Coronary artery (tissue), 2 donors: ENCODE data around the gene SVOPL.

Experiments used
- DNase-seq: peaks from one replicate; pipeline ENCODE4 v3.0.0-alpha.2; 2017; ENCODE audit warnings: low spot score
- H3K27ac ChIP-seq, 2 donors: fragments of 200-600 bp; sonication (generic); one replicate each; pipeline ENCODE4 v1.5.1; 2016 to 2019
- H3K4me3 ChIP-seq: fragments of 200-600 bp; sonication (generic); 2 replicates; pipeline ENCODE4 v1.5.1; 2016; ENCODE audit warnings: mild to moderate bottlenecking, moderate library complexity
- CTCF ChIP-seq: fragments of 200-600 bp; sonication (generic); IDR thresholded peaks from one replicate; pipeline ENCODE4 v1.5.1; 2019; ENCODE audit warnings: antibody characterized with exemption

SVOPL gene

DNA sequence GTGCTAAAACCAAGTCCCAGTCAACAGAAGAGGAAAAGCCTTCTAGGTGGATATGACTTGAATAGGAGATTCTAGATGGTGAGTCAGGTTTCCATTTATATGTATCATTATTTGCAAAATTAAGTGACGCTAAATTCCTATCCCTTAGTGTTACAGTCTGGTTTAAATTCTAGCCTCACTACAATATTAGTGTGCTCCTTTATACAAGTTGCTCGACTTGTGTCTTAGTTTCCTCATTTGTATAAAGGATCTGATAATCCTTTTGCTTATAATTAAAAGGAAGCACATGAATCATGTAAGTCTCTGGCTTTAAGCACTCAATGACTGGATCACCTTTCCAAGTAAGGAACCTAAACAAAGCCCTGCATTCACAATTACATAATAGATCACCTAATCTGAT is 105.7 kb downstream of the SVOPL start:
- no peak for TF ChIP-seq CTCF
- Histone ChIP-seq H3K27ac (no peak overlapping the region), H3K4me3 (no peak overlapping the region)
- DNase-seq = no peak

- Histone ChIP-seq H3K4me3 (no peak overlapping the region), H3K27ac (no peak overlapping the region)
- TF ChIP-seq CTCF = no peak
- no peak for DNase-seq
Measured at GRCh38 chr7:138590154-138590553, 111.0 kb downstream of the SVOPL start.

DNA sequence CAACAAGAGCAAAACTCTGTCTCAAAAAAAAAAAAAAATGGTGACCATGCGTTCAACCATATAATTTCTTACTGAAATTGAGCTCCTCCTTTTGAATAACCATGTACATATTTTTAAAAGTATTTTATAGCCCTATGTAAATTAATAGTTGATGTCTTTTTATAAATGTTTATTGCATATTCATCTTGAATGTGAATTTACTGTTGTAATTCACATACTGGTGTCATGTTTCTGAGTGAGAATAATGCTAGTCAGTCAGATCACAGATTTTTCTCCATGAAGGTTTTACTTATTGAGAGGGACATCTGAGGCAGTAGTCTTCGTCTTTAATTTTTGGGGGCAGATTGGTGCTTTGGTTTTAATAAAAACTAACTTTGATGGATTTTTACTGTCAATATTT is 112.2 kb downstream of the SVOPL start:
- DNase-seq = no peak
- no peak for TF ChIP-seq CTCF
- Histone ChIP-seq H3K27ac (no peak overlapping the region), H3K4me3 (no peak overlapping the region)

- Histone ChIP-seq H3K27ac (no peak overlapping the region), H3K4me3 (no peak overlapping the region)
- DNase-seq = no peak
- TF ChIP-seq CTCF = no peak
Measured at GRCh38 chr7:138587485-138587884, 113.7 kb downstream of the SVOPL start.

- DNase-seq = no peak
- Histone ChIP-seq H3K4me3 (no peak overlapping the region), H3K27ac (no peak overlapping the region)
- TF ChIP-seq CTCF = no peak
Measured at GRCh38 chr7:138585283-138585993, 115.7 kb downstream of the SVOPL start.

GRCh38 chr7:138584696-138585095 is 116.5 kb downstream of the SVOPL start:
- H3K27ac ChIP-seq = no peak overlapping the region
- H3K4me3 ChIP-seq = no peak overlapping the region
- no peak for DNase-seq
- no peak for TF ChIP-seq CTCF

- no peak overlapping the region for H3K4me3 ChIP-seq
- no peak for TF ChIP-seq CTCF
- no peak for DNase-seq
- no peak overlapping the region for H3K27ac ChIP-seq
Measured at GRCh38 chr7:138584283-138584682, 116.9 kb downstream of the SVOPL start.
